Lower leg skin (tissue), 3 donors: ENCODE results near the gene SLC8A2.

Experiments
- CTCF ChIP-seq, 3 donors: fragments of 450-650 bp; IDR thresholded peaks; one replicate each; pipeline ENCODE4 v1.5.1; 2016; ENCODE audit warnings: antibody characterized with exemption in 3 of 3, mild to moderate bottlenecking in 3 of 3, moderate library complexity in 2 of 3
- POLR2A ChIP-seq, 2 donors: fragments of 450-650 bp; IDR thresholded peaks; one replicate each; pipeline ENCODE4 v1.6.1; 2016 to 2017; ENCODE audit warnings: antibody characterized with exemption in 2 of 2, mild to moderate bottlenecking in 1 of 2, moderate library complexity in 1 of 2

- TF ChIP-seq CTCF (IDR thresholded peaks at IDR 0.05) (no peak), POLR2A (IDR thresholded peaks at IDR 0.05) (no peak)
These were observed 52.5 kb downstream of the SLC8A2 start, which contains the start of gene MEIS3 for GRCh38 chr19:47419030-47419783.
